AG09319 (cell line): Measurements from ENCODE around the gene DNAH8.

ENCODE experiments used
- DNase-seq: peaks from one replicate; pipeline ENCODE4 v3.0.0-alpha.2; 2010; ENCODE audit warnings: low read depth; ENCODE audit errors: extremely low read depth
- TF ChIP-seq, protein P1 (sequence below): IDR thresholded peaks from 2 replicates; pipeline ENCODE4 v1.5.1; 2011; ENCODE audit warnings: low read depth, mild to moderate bottlenecking, inconsistent platforms, low read length, moderate library complexity

DNAH8 gene

GRCh38 chr6:38990475-38990874 lies 275.4 kb downstream of the DNAH8 start:
- DNase-seq, result no peak
- TF ChIP-seq, protein P1, sequence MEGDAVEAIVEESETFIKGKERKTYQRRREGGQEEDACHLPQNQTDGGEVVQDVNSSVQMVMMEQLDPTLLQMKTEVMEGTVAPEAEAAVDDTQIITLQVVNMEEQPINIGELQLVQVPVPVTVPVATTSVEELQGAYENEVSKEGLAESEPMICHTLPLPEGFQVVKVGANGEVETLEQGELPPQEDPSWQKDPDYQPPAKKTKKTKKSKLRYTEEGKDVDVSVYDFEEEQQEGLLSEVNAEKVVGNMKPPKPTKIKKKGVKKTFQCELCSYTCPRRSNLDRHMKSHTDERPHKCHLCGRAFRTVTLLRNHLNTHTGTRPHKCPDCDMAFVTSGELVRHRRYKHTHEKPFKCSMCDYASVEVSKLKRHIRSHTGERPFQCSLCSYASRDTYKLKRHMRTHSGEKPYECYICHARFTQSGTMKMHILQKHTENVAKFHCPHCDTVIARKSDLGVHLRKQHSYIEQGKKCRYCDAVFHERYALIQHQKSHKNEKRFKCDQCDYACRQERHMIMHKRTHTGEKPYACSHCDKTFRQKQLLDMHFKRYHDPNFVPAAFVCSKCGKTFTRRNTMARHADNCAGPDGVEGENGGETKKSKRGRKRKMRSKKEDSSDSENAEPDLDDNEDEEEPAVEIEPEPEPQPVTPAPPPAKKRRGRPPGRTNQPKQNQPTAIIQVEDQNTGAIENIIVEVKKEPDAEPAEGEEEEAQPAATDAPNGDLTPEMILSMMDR, result no peak

- no peak for DNase-seq
- TF ChIP-seq, protein P1, result no peak
These were observed 281.6 kb downstream of the DNAH8 start for GRCh38 chr6:38996676-38997075.

GRCh38 chr6:38997128-38997761 lies 282.1 kb downstream of the DNAH8 start:
- TF ChIP-seq, protein P1, result peak; percentile 45

GRCh38 chr6:39003072-39003471 lies 288.0 kb downstream of the DNAH8 start:
- TF ChIP-seq, protein P1, result peak; percentile 4; the same call in 1 of the 2 replicates
- DNase-seq, result no peak

More at GRCh38 chr6:38997128-38997761, 282.1 kb downstream of the DNAH8 start:
- DNase-seq, result no peak

GRCh38 chr6:39003492-39003891 lies 288.4 kb downstream of the DNAH8 start:
- no peak for DNase-seq
- TF ChIP-seq, protein P1, result no peak

DNA sequence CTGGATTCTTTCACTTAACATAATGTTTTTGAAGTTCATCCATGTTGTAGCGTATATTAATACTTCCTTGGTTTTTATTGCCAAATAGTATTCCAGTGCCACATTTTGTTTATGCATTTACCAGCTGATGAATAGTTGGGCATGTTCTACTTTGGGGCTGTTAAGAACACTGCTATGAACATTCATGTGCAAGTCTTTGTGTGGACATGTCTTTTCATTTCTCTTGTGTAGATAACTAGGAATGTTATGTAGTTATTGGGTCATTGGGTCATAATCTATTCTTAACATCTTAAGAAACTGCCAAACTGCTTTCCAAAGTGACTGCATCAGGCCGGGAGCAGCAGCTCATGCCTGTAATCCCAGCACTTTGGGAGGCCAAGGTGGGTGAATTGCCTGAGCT lies 289.7 kb downstream of the DNAH8 start:
- DNase-seq, result no peak
- TF ChIP-seq, protein P1, result no peak

DNA sequence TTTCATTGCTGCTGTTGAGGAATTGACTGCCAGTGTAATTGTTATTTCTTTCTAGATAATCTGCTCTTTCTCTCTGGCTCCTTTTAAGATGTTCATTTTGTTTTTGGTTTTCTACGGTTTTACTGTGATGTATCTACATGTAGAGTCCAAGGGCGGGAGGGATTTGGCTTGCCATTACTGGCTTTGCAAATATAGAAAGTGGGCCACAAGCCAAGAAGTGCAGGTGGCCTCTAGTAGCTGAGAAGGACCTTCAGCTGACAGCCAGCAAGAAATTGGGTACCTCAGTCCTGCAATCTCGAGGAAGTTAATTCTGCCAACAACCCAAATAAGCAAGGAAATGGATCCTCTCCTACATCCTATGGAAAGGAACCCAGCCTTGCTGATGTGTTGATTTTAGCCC lies 290.7 kb downstream of the DNAH8 start:
- TF ChIP-seq, protein P1, result no peak
- DNase-seq, result no peak
